Measurements from ENCODE around the gene TUT4. TPM values are rescaled to one million over a fixed set of nuclear protein-coding genes. Genes with fewer than 3 reads are reported as not detected.

TUT4 gene
- total and polyA plus RNA-seq, 7 donors: 13.3 to 70.5 (median 50.3) TPM

GRCh38 chr1:52424813-52425212, 128.1 kb downstream of the TUT4 start:
- Histone ChIP-seq H3K9me3 (no peaks in the 10 kb centered on the region), H3K27me3 (ENCODE audit: insufficient read depth in 3 of 3, low read length in 2 of 3) (no peaks in the 10 kb centered on the region), H3K27ac (no peak overlapping the region), H3K4me3 (no peak overlapping the region), H3K36me3 (ENCODE audit: insufficient read depth in 1 of 2, low read depth in 1 of 2) (peaks cover 5 to 98% of the 10 kb centered on the region in 2 donors), H3K4me1 (no peaks in the 10 kb centered on the region)
- no peak for ATAC-seq
- intact Hi-C loops (cut with DNase I): no loop called here
- no peak for DNase-seq
- TF ChIP-seq, protein P1, sequence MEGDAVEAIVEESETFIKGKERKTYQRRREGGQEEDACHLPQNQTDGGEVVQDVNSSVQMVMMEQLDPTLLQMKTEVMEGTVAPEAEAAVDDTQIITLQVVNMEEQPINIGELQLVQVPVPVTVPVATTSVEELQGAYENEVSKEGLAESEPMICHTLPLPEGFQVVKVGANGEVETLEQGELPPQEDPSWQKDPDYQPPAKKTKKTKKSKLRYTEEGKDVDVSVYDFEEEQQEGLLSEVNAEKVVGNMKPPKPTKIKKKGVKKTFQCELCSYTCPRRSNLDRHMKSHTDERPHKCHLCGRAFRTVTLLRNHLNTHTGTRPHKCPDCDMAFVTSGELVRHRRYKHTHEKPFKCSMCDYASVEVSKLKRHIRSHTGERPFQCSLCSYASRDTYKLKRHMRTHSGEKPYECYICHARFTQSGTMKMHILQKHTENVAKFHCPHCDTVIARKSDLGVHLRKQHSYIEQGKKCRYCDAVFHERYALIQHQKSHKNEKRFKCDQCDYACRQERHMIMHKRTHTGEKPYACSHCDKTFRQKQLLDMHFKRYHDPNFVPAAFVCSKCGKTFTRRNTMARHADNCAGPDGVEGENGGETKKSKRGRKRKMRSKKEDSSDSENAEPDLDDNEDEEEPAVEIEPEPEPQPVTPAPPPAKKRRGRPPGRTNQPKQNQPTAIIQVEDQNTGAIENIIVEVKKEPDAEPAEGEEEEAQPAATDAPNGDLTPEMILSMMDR (IDR thresholded peaks at IDR 0.05): no peak
- 90 to 94% (median 92%) methylated on average over 1 of the region's 1 CpG for WGBS, 3 donors

DNA sequence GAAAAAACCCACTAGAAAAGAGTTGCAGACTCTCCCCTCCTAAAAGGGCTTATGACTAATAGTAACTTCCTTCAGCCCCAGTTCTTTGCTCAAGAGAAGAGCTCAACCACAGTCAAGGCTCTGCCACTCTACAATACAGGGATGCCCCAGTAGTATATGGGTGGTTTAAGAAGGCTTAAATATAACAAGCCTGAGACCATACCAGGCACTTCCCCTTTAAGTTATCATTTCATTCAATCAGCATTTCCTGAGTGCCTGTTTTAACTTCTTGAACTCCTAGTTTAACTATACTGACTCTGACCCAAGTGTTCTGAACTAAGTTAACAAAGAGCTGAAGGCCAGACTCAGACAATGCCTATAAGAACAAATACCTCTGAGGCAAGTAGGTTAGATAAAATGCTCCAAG, 128.7 kb downstream of the TUT4 start:
- no peak overlapping the region for H3K4me3 ChIP-seq
- no peaks in the 10 kb centered on the region for H3K9me3 ChIP-seq
- H3K27me3 ChIP-seq (ENCODE audit: insufficient read depth in 3 of 3, low read length in 2 of 3): no peaks in the 10 kb centered on the region
- no peak for DNase-seq
- intact Hi-C loops (cut with DNase I): no loop called here
- no peak overlapping the region for H3K27ac ChIP-seq
- TF ChIP-seq, protein P1 (IDR thresholded peaks at IDR 0.05): no peak
- ATAC-seq: peak in 3 of 4 donors; percentile 30 to 54 (median 44)
- no peaks in the 10 kb centered on the region for H3K4me1 ChIP-seq
- H3K36me3 ChIP-seq (ENCODE audit: insufficient read depth in 1 of 2, low read depth in 1 of 2): peaks cover 5 to 98% of the 10 kb centered on the region in 2 donors

GRCh38 chr1:52423771-52424170, 129.1 kb downstream of the TUT4 start:
- H3K36me3 ChIP-seq (ENCODE audit: insufficient read depth in 1 of 2, low read depth in 1 of 2): peaks cover 5 to 98% of the 10 kb centered on the region in 2 donors
- TF ChIP-seq, protein P1 (IDR thresholded peaks at IDR 0.05): no peak
- no peak overlapping the region for H3K4me3 ChIP-seq
- no peaks in the 10 kb centered on the region for H3K4me1 ChIP-seq
- ATAC-seq (peak in 2 of 4 donors; percentile 31 to 34), DNase-seq (no peak)
- intact Hi-C loops (cut with DNase I): no loop called here
- H3K9me3 ChIP-seq: no peaks in the 10 kb centered on the region
- WGBS, 3 donors: 55 to 69% (median 57%) methylated on average over 9 of the region's 9 CpGs
- no peaks in the 10 kb centered on the region for H3K27me3 ChIP-seq (ENCODE audit: insufficient read depth in 3 of 3, low read length in 2 of 3)
- no peak overlapping the region for H3K27ac ChIP-seq

- H3K27ac ChIP-seq: no peak overlapping the region
- H3K9me3 ChIP-seq: no peaks in the 10 kb centered on the region
- ATAC-seq (no peak), DNase-seq (no peak)
- WGBS, 3 donors: 96 to 98% (median 98%) methylated on average over 2 of the region's 2 CpGs
- TF ChIP-seq, protein P1 (IDR thresholded peaks at IDR 0.05): no peak
- H3K36me3 ChIP-seq (ENCODE audit: insufficient read depth in 1 of 2, low read depth in 1 of 2): peaks cover 5 to 98% of the 10 kb centered on the region in 2 donors
- H3K27me3 ChIP-seq (ENCODE audit: insufficient read depth in 3 of 3, low read length in 2 of 3): no peaks in the 10 kb centered on the region
- intact Hi-C loops (cut with DNase I): no loop called here
- no peak overlapping the region for H3K4me3 ChIP-seq
- no peaks in the 10 kb centered on the region for H3K4me1 ChIP-seq
Measured at GRCh38 chr1:52423055-52423454, 129.8 kb downstream of the TUT4 start.

GRCh38 chr1:52420713-52421112, 132.2 kb downstream of the TUT4 start:
- TF ChIP-seq, protein P1 (IDR thresholded peaks at IDR 0.05): no peak
- 91 to 98% (median 97%) methylated on average over 1 of the region's 1 CpG for WGBS, 3 donors

More at GRCh38 chr1:52420713-52421112, 132.2 kb downstream of the TUT4 start:
- Histone ChIP-seq H3K27ac (no peak overlapping the region), H3K36me3 (ENCODE audit: insufficient read depth in 1 of 2, low read depth in 1 of 2) (peaks cover 5 to 99% of the 10 kb centered on the region in 2 donors), H3K27me3 (ENCODE audit: insufficient read depth in 3 of 3, low read length in 2 of 3) (no peaks in the 10 kb centered on the region), H3K4me1 (no peaks in the 10 kb centered on the region), H3K4me3 (no peak overlapping the region), H3K9me3 (no peaks in the 10 kb centered on the region)
- no peak for ATAC-seq
- DNase-seq: no peak
- intact Hi-C loops (cut with DNase I): no loop called here

Measured in psoas muscle (tissue), 8 donors.